NCI-H2029 treated with DMSO at 0.1 percent for 48 hours (cell line): Measurements from ENCODE around the gene SAMMSON.

Experiments
- DNase-seq: peaks from one replicate; lab custom pipeline; 2025; lab: John Stamatoyannopoulos, UW

SAMMSON gene

GRCh38 chr3:70090322-70090913 lies 90.9 kb downstream of the SAMMSON start:
- DNase-seq = no peak

GRCh38 chr3:70094197-70094596 lies 94.7 kb downstream of the SAMMSON start:
- no peak for DNase-seq

- no peak for DNase-seq
These were observed 95.7 kb downstream of the SAMMSON start for GRCh38 chr3:70095260-70095659.

GRCh38 chr3:70096376-70097066 lies 97.0 kb downstream of the SAMMSON start:
- DNase-seq = no peak

GRCh38 chr3:70097084-70097483 lies 97.6 kb downstream of the SAMMSON start:
- DNase-seq = no peak

- no peak for DNase-seq
These were observed 108.5 kb downstream of the SAMMSON start for GRCh38 chr3:70108072-70108471.

GRCh38 chr3:70108546-70108945 lies 109.0 kb downstream of the SAMMSON start:
- no peak for DNase-seq

- DNase-seq = no peak
These were observed 110.5 kb downstream of the SAMMSON start for GRCh38 chr3:70110066-70110465.

- DNase-seq = no peak
These were observed 111.9 kb downstream of the SAMMSON start for GRCh38 chr3:70111411-70111810.

- no peak for DNase-seq
These were observed 113.2 kb downstream of the SAMMSON start for GRCh38 chr3:70112751-70113150.

GRCh38 chr3:70114431-70114830 lies 114.9 kb downstream of the SAMMSON start:
- no peak for DNase-seq

- DNase-seq = no peak
These were observed 120.3 kb downstream of the SAMMSON start for GRCh38 chr3:70119879-70120278.
